ENCODE results near the gene KLF4.

KLF4 gene

DNA sequence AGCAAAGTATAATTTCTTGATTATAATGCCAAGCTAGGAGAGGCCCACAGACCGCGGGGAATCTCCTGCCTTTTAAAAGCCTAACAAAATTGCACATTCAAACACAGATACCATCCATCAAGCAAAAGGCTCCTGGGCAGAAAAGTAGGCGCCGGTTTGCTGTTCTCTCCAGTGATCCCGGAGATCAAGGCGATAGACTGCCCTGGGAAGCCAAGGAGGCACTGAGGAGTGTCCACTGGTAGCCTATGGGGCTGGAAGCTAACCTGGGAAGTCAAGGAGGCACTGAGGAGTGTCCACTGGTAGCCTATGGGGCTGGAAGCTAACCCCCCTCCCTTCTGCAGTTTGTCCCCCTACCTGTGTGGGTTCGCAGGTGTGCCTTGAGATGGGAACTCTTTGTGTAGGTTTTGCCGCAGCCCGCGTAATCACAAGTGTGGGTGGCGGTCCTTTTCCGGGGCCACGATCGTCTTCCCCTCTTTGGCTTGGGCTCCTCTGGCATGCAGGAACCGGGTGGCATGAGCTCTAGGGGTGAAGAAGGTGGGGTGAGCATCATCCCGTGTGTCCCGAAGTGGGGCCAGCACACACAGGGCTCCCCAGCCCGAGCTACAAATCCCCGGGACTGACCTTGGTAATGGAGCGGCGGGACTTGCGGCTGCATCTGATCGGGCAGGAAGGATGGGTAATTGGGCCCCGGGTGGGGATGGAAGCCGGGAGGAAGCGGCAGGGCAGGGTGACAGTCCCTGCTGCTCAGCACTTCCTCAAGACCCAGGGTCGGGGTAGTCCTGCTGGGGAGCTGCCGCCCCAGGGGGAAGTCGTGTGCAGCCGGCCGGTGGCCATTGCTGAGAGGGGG lies 2.7 kb downstream of the KLF4 start:
- Histone ChIP-seq H3K4me2 (ENCODE audit: low read length) (peak overlapping the region; percentile 97), H3K9ac (ENCODE audit: low read depth, low read length) (peak overlapping the region; percentile 47), H3K4me1 (ENCODE audit: control insufficient read depth, insufficient read depth, low read length) (peaks cover 43% of the 10 kb centered on the region), H3K27me3 (ENCODE audit: control insufficient read depth, insufficient read depth, low read length) (no peaks in the 10 kb centered on the region), H3K4me3 (ENCODE audit: low read length) (peak overlapping the region; percentile 95), H3K36me3 (ENCODE audit: insufficient read depth, low read length) (peaks cover 27% of the 10 kb centered on the region), H3K9me3 (replicated peaks; ENCODE audit: low read length) (no peaks in the 10 kb centered on the region)

- H3K9me3 ChIP-seq (replicated peaks; ENCODE audit: low read length): no peaks in the 10 kb centered on the region
- peaks cover 27% of the 10 kb centered on the region for H3K36me3 ChIP-seq (ENCODE audit: insufficient read depth, low read length)
- peaks cover 42% of the 10 kb centered on the region for H3K4me1 ChIP-seq (ENCODE audit: control insufficient read depth, insufficient read depth, low read length)
- H3K4me2 ChIP-seq (ENCODE audit: low read length): peak overlapping the region; percentile 97
- no peak overlapping the region for H3K9ac ChIP-seq (ENCODE audit: low read depth, low read length)
- no peak overlapping the region for H3K4me3 ChIP-seq (ENCODE audit: low read length)
- no peaks in the 10 kb centered on the region for H3K27me3 ChIP-seq (ENCODE audit: control insufficient read depth, insufficient read depth, low read length)
Observed at GRCh38 chr9:107485458-107486043, 4.0 kb downstream of the KLF4 start.

DNA sequence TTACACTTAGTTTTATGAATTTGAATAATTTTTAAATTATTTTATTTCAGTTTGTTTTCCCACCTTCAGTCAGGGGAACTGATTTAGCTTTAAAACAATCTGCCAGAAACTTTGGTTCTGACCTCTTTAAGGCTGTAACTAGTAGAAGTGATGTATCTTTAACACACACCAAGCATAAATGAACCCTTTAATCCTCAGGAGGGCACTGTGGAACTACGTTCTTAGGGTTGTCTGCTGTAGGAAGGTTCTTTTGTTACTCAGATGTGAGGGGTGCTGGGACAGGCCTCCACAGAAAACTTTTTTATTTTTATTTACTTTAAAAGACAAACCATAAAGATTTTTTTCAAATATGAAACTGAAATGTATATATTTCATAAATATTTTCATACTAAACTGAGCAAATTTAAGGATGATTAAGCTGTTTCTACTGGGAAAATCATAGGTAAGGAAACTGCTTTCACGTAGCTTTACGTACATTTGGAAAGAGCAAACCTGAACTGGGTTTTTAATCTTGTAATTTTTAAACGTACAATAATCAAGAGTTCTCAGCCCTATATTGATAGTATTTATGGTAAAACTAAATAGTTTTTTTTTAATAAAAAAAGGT lies 5.3 kb downstream of the KLF4 start:
- H3K4me1 ChIP-seq (ENCODE audit: control insufficient read depth, insufficient read depth, low read length): peaks cover 37% of the 10 kb centered on the region
- H3K4me2 ChIP-seq (ENCODE audit: low read length): no peak overlapping the region
- no peak overlapping the region for H3K4me3 ChIP-seq (ENCODE audit: low read length)
- no peaks in the 10 kb centered on the region for H3K27me3 ChIP-seq (ENCODE audit: control insufficient read depth, insufficient read depth, low read length)
- H3K9me3 ChIP-seq (replicated peaks; ENCODE audit: low read length): no peaks in the 10 kb centered on the region
- no peak overlapping the region for H3K9ac ChIP-seq (ENCODE audit: low read depth, low read length)
- H3K36me3 ChIP-seq (ENCODE audit: insufficient read depth, low read length): peaks cover 27% of the 10 kb centered on the region

GRCh38 chr9:107483666-107484065 lies 5.9 kb downstream of the KLF4 start:
- H3K27me3 ChIP-seq (ENCODE audit: control insufficient read depth, insufficient read depth, low read length): no peaks in the 10 kb centered on the region
- no peak overlapping the region for H3K4me2 ChIP-seq (ENCODE audit: low read length)
- peaks cover 37% of the 10 kb centered on the region for H3K4me1 ChIP-seq (ENCODE audit: control insufficient read depth, insufficient read depth, low read length)
- H3K9me3 ChIP-seq (replicated peaks; ENCODE audit: low read length): no peaks in the 10 kb centered on the region
- no peak overlapping the region for H3K9ac ChIP-seq (ENCODE audit: low read depth, low read length)
- peaks cover 27% of the 10 kb centered on the region for H3K36me3 ChIP-seq (ENCODE audit: insufficient read depth, low read length)
- H3K4me3 ChIP-seq (ENCODE audit: low read length): no peak overlapping the region

DNA sequence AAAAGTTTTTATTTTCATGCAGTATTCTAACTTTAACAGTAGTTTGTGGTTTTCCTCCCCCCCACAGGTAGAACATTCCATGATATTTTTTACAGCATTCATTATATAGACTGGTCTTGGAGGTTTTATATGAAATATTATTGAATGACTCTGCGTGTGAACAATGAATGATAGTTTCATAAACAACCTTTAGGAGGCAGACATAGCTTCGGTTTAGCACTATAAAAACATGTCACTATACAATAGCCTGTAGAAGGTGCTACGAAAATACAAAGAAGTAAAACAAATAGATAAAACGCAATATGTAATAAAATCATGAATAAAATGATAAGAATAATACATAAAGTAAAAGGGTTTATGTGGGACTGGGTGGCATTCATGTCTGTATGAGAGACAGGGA lies 8.5 kb downstream of the KLF4 start:
- Histone ChIP-seq H3K36me3 (ENCODE audit: insufficient read depth, low read length) (peaks cover 11% of the 10 kb centered on the region), H3K4me1 (ENCODE audit: control insufficient read depth, insufficient read depth, low read length) (peaks cover 18% of the 10 kb centered on the region), H3K9me3 (replicated peaks; ENCODE audit: low read length) (no peaks in the 10 kb centered on the region), H3K4me2 (ENCODE audit: low read length) (peak overlapping the region; percentile 77), H3K27me3 (ENCODE audit: control insufficient read depth, insufficient read depth, low read length) (no peaks in the 10 kb centered on the region), H3K9ac (ENCODE audit: low read depth, low read length) (peak overlapping the region; percentile 55), H3K4me3 (ENCODE audit: low read length) (peak overlapping the region; percentile 20)

GRCh38 chr9:107480386-107480789 lies 9.2 kb downstream of the KLF4 start:
- Histone ChIP-seq H3K9me3 (replicated peaks; ENCODE audit: low read length) (no peaks in the 10 kb centered on the region), H3K4me3 (ENCODE audit: low read length) (peak overlapping the region; percentile 20), H3K4me2 (ENCODE audit: low read length) (peak overlapping the region; percentile 77), H3K9ac (ENCODE audit: low read depth, low read length) (peak overlapping the region; percentile 55), H3K36me3 (ENCODE audit: insufficient read depth, low read length) (peaks cover 5% of the 10 kb centered on the region), H3K4me1 (ENCODE audit: control insufficient read depth, insufficient read depth, low read length) (peaks cover 12% of the 10 kb centered on the region), H3K27me3 (ENCODE audit: control insufficient read depth, insufficient read depth, low read length) (no peaks in the 10 kb centered on the region)

- Histone ChIP-seq H3K9ac (ENCODE audit: low read depth, low read length) (no peak overlapping the region), H3K9me3 (replicated peaks; ENCODE audit: low read length) (no peaks in the 10 kb centered on the region), H3K4me3 (ENCODE audit: low read length) (no peak overlapping the region), H3K36me3 (ENCODE audit: insufficient read depth, low read length) (no peaks in the 10 kb centered on the region), H3K4me2 (ENCODE audit: low read length) (no peak overlapping the region), H3K27me3 (ENCODE audit: control insufficient read depth, insufficient read depth, low read length) (no peaks in the 10 kb centered on the region), H3K4me1 (ENCODE audit: control insufficient read depth, insufficient read depth, low read length) (peaks cover 10% of the 10 kb centered on the region)
Observed at GRCh38 chr9:107478805-107479204, 10.8 kb downstream of the KLF4 start.

- Histone ChIP-seq H3K4me2 (ENCODE audit: low read length) (no peak overlapping the region), H3K4me3 (ENCODE audit: low read length) (no peak overlapping the region), H3K9me3 (replicated peaks; ENCODE audit: low read length) (no peaks in the 10 kb centered on the region), H3K4me1 (ENCODE audit: control insufficient read depth, insufficient read depth, low read length) (no peaks in the 10 kb centered on the region), H3K27me3 (ENCODE audit: control insufficient read depth, insufficient read depth, low read length) (no peaks in the 10 kb centered on the region), H3K36me3 (ENCODE audit: insufficient read depth, low read length) (no peaks in the 10 kb centered on the region), H3K9ac (ENCODE audit: low read depth, low read length) (no peak overlapping the region)
Observed at GRCh38 chr9:107474124-107474523, 15.4 kb downstream of the KLF4 start.

GRCh38 chr9:107472581-107473340 lies 16.8 kb downstream of the KLF4 start:
- Histone ChIP-seq H3K9ac (ENCODE audit: low read depth, low read length) (no peak overlapping the region), H3K36me3 (ENCODE audit: insufficient read depth, low read length) (no peaks in the 10 kb centered on the region), H3K4me1 (ENCODE audit: control insufficient read depth, insufficient read depth, low read length) (no peaks in the 10 kb centered on the region), H3K4me2 (ENCODE audit: low read length) (no peak overlapping the region), H3K27me3 (ENCODE audit: control insufficient read depth, insufficient read depth, low read length) (no peaks in the 10 kb centered on the region), H3K9me3 (replicated peaks; ENCODE audit: low read length) (no peaks in the 10 kb centered on the region), H3K4me3 (ENCODE audit: low read length) (no peak overlapping the region)

DNA sequence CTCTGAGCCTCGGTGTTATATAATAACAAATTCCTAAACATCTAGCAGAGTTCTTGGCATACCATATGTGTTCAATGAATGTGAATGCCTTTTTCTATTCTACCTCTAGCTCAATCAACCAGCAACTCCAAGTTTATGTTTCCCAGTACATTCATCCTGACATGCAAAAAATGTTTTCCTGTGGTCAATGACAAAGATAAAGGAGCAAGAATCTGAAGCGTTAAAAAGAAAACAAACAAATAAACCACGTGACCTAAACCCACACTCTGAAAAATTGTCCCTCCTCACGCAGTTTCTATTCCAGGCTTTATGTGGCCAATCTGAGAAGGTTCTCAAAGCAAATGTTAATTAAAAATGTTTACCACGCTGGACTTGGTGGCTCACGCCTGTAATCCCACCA lies 18.0 kb downstream of the KLF4 start:
- Histone ChIP-seq H3K36me3 (ENCODE audit: insufficient read depth, low read length) (no peaks in the 10 kb centered on the region), H3K9me3 (replicated peaks; ENCODE audit: low read length) (no peaks in the 10 kb centered on the region), H3K9ac (ENCODE audit: low read depth, low read length) (no peak overlapping the region), H3K4me1 (ENCODE audit: control insufficient read depth, insufficient read depth, low read length) (no peaks in the 10 kb centered on the region), H3K4me3 (ENCODE audit: low read length) (no peak overlapping the region), H3K27me3 (ENCODE audit: control insufficient read depth, insufficient read depth, low read length) (no peaks in the 10 kb centered on the region), H3K4me2 (ENCODE audit: low read length) (no peak overlapping the region)

GRCh38 chr9:107467416-107467815 lies 22.2 kb downstream of the KLF4 start:
- Histone ChIP-seq H3K4me3 (ENCODE audit: low read length) (no peak overlapping the region), H3K36me3 (ENCODE audit: insufficient read depth, low read length) (no peaks in the 10 kb centered on the region), H3K27me3 (ENCODE audit: control insufficient read depth, insufficient read depth, low read length) (no peaks in the 10 kb centered on the region), H3K9ac (ENCODE audit: low read depth, low read length) (no peak overlapping the region), H3K9me3 (replicated peaks; ENCODE audit: low read length) (no peaks in the 10 kb centered on the region), H3K4me1 (ENCODE audit: control insufficient read depth, insufficient read depth, low read length) (peaks cover 10% of the 10 kb centered on the region), H3K4me2 (ENCODE audit: low read length) (no peak overlapping the region)
